ENCODE results near the gene ZC2HC1C.
A peak's percentile ranks its signal among the peaks of the same experiment; 100 is the strongest.

Gene ZC2HC1C

DNA sequence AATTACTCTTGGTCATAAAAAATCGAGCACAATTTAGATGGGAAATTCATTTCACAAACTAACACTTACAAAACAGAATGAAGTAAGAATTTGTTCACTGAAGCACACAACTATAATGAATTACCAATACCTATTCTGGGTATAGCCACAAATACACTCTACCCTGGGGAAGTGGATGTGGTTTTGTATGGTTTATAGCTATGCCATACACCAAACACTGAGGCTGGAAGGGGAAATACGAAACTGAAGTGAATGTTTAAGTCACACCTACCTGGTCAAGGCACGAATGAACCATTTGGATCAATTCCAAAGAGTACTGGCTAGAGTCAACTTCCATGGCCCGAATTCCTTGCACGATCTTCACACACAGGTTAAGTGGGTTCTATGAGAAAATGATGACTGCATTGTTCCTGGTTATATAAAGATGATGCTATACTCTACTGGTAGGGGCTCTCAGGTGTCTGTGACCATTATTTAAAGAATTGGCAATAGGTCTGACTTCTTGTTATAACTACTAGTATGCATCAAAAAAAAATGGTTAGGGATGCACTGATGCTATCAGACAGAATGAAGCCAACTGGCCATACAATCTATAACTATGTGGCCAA lies 44.6 kb downstream of the ZC2HC1C start:
- no peak overlapping the region for H3K4me3 ChIP-seq (ENCODE audit: control insufficient read depth, low read depth, low read length)
- DNase-seq (ENCODE audit: low read depth), result no peak
- TF ChIP-seq, protein P1, sequence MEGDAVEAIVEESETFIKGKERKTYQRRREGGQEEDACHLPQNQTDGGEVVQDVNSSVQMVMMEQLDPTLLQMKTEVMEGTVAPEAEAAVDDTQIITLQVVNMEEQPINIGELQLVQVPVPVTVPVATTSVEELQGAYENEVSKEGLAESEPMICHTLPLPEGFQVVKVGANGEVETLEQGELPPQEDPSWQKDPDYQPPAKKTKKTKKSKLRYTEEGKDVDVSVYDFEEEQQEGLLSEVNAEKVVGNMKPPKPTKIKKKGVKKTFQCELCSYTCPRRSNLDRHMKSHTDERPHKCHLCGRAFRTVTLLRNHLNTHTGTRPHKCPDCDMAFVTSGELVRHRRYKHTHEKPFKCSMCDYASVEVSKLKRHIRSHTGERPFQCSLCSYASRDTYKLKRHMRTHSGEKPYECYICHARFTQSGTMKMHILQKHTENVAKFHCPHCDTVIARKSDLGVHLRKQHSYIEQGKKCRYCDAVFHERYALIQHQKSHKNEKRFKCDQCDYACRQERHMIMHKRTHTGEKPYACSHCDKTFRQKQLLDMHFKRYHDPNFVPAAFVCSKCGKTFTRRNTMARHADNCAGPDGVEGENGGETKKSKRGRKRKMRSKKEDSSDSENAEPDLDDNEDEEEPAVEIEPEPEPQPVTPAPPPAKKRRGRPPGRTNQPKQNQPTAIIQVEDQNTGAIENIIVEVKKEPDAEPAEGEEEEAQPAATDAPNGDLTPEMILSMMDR (conservative IDR thresholded peaks at IDR 0.05; ENCODE audit: control insufficient read depth, insufficient read depth, low read depth, low read length), result no peak

DNA sequence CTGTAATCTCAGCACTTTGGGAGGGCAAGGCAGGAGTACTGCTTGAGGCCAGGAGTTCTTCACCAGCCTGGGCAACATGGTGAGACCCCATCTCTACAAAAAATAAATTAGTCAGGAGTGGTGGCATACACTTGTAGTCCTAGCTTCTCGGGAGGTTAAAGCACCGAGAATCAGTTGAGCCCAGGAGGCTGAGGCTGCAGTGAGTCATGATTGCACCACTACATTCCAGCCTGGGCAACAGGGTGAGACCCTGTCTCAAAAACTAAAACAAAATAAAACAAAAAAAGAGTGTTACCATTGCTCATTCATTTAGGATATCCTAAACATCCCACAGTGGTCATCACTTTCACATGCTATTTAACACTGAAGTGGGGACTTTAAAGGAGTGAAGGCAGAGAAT lies 49.6 kb downstream of the ZC2HC1C start:
- peak; percentile 43 for DNase-seq (ENCODE audit: low read depth)
- TF ChIP-seq, protein P1 (conservative IDR thresholded peaks at IDR 0.05; ENCODE audit: control insufficient read depth, insufficient read depth, low read depth, low read length), result no peak
- H3K4me3 ChIP-seq (ENCODE audit: control insufficient read depth, low read depth, low read length), result no peak overlapping the region

DNA sequence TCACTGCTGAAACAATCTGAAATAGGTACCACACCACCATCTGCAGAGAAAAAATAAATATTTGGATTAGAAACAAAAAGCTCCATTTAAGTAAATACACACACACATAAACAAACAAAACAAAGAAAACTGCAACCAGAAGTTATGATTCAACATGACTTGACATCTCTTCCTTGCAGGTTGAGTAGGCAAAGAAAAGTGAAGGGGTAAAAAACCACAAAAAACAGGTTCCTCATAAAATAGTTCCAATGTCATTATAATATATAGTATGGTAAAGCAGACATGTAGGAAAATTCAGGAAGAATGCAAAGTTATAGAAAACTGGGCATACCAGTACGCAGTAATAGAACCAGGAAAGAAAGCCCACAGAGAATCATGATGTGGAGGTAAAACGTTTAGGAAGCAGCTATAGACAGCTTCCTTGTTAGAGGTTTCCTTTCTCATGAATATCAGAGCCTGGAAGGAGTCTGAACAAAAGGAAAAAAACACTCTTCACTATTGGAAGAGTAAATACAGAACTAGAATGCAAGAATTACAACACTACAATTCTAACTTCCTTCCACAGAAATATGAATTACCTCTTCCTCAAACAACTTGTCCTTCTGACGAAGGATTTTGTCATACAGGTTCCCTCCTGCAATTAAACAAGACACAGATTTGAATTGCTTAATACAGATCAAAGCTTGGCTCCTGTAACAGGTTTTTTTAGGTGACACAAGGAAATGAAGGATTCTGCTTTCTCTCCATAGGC lies 51.3 kb downstream of the ZC2HC1C start:
- H3K4me3 ChIP-seq (ENCODE audit: control insufficient read depth, low read depth, low read length), result no peak overlapping the region
- no peak for DNase-seq (ENCODE audit: low read depth)
- TF ChIP-seq, protein P1 (conservative IDR thresholded peaks at IDR 0.05; ENCODE audit: control insufficient read depth, insufficient read depth, low read depth, low read length), result no peak

DNA sequence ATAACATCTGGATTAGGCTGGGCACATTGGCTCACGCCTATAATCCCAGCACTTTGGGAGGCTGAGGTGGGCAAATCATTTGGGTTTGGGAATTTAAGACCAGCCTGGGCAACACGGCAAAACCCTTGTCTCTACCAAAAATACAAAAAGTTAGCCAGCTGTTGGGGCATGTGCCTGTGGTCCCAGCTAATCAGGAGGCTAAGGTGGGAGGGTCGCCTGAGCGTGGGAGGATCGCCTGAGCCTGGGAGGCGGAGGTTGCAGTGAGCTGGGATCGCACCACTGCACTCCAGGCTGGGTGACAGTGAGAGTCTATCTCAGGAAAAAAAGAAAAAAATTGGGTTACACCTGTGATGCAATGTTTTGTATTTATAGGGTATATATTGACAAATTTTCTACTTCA lies 52.1 kb downstream of the ZC2HC1C start:
- DNase-seq (ENCODE audit: low read depth), result no peak
- no peak overlapping the region for H3K4me3 ChIP-seq (ENCODE audit: control insufficient read depth, low read depth, low read length)
- TF ChIP-seq, protein P1 (conservative IDR thresholded peaks at IDR 0.05; ENCODE audit: control insufficient read depth, insufficient read depth, low read depth, low read length), result no peak

DNA sequence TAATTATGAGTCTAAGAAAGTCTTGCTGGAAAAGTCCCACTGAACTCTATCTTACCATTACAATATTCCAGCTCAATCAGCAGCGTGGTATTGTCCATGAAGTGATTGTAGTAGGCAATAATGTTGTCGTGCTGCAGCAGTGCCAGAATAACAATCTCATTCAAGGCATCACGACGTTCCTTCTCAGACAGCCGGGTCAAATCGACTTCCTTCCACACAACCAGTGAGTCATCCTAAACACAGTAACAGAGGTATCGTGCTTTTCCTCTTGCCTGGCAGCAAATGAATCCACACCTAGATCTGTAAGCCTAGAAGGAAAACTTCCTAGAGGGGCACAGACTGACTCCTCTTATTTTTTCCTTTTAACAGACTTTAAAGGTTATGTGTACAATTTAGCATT lies 54.5 kb downstream of the ZC2HC1C start:
- TF ChIP-seq, protein P1 (conservative IDR thresholded peaks at IDR 0.05; ENCODE audit: control insufficient read depth, insufficient read depth, low read depth, low read length), result no peak
- peak; percentile 86 for DNase-seq (ENCODE audit: low read depth)

DNA sequence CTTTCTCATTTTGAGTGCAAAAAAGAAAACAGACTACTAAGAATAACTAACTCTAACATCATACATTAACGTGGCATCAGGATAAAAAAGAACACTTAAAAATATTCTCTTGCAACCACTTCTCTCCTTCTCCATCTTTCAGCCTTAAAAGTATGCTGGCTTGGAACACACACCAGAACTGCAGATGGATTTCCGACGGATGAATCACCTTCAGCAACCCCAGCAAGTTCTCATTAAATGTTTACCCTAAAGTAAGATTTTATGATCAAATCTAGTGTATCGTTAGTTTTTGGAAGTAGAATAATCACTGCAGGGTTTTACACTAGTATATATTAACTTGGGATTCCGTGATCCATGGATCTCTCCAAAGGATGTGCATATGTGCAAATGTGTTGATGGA lies 56.2 kb downstream of the ZC2HC1C start:
- TF ChIP-seq, protein P1 (conservative IDR thresholded peaks at IDR 0.05; ENCODE audit: control insufficient read depth, insufficient read depth, low read depth, low read length), result no peak
- peak overlapping the region; percentile 79 for H3K4me3 ChIP-seq (ENCODE audit: control insufficient read depth, low read depth, low read length)
- DNase-seq (ENCODE audit: low read depth), result peak; percentile 80

More for the DNA sequence above, 54.5 kb downstream of the ZC2HC1C start:
- no peak overlapping the region for H3K4me3 ChIP-seq (ENCODE audit: control insufficient read depth, low read depth, low read length)
